ENCODE measurements around the gene CORO2A. TPM values are rescaled to one million over a fixed set of nuclear protein-coding genes. Genes with fewer than 3 reads are reported as not detected.

CORO2A gene
- total and polyA plus RNA-seq, 7 donors, result 1.2 to 39.6 (median 1.8) TPM

DNA sequence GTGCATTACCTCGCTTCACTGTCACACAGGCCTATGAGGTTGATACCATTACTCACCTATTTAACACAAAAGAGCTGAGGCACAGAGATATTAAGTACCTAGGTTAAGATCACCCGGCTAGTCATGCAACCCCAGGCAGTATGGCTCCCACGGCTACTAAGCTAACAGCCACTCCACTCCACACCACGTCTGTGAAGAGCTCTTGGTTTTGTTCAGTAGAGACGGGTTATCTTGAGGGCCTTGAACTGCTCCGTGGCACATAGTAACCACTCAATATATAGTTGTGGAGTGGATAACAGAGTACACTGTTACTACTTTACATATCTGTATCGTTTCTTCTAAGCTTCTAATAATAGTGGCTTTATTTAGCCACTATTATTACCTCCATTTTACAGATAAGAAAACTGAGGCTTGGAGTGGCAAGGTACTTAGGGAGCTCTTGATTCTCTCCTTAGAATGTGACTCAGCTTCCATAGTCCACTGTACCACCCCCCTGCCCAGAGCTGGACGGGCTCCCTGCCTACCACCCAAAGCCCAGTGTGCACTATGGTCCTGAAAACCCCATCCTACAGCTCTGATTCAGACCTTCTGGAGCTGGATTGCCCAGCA lies 1.0 kb upstream of the CORO2A start:
- Histone ChIP-seq H3K27ac (peak overlapping the region; percentile 54 to 78 (median 67)), H3K27me3 (no peaks in the 10 kb centered on the region), H3K4me3 (peak overlapping the region in 3 of 4 donors; percentile 52 to 75 (median 75)), H3K36me3 (no peaks in the 10 kb centered on the region), H3K9me3 (no peaks in the 10 kb centered on the region), H3K4me1 (peaks cover 0 to 18% (median 9%) of the 10 kb centered on the region in 4 donors)
- intact Hi-C loops (cut with DNase I), result loop anchor here (5.0 kb wide), 1 partner anchor 271 kb away; the partner anchor contains the start of gene TRMO
- no peak for TF ChIP-seq EP300 (IDR thresholded peaks at IDR 0.05)
- TF ChIP-seq POLR2AphosphoS5 (IDR thresholded peaks at IDR 0.05), result no peak
- TF ChIP-seq POLR2A (IDR thresholded peaks at IDR 0.05), result no peak
- TF ChIP-seq, protein P1, sequence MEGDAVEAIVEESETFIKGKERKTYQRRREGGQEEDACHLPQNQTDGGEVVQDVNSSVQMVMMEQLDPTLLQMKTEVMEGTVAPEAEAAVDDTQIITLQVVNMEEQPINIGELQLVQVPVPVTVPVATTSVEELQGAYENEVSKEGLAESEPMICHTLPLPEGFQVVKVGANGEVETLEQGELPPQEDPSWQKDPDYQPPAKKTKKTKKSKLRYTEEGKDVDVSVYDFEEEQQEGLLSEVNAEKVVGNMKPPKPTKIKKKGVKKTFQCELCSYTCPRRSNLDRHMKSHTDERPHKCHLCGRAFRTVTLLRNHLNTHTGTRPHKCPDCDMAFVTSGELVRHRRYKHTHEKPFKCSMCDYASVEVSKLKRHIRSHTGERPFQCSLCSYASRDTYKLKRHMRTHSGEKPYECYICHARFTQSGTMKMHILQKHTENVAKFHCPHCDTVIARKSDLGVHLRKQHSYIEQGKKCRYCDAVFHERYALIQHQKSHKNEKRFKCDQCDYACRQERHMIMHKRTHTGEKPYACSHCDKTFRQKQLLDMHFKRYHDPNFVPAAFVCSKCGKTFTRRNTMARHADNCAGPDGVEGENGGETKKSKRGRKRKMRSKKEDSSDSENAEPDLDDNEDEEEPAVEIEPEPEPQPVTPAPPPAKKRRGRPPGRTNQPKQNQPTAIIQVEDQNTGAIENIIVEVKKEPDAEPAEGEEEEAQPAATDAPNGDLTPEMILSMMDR (IDR thresholded peaks at IDR 0.05), result no peak
- WGBS, 2 donors, result 40 to 66% methylated on average over 8 of the region's 8 CpGs
- no peak for DNase-seq

DNA sequence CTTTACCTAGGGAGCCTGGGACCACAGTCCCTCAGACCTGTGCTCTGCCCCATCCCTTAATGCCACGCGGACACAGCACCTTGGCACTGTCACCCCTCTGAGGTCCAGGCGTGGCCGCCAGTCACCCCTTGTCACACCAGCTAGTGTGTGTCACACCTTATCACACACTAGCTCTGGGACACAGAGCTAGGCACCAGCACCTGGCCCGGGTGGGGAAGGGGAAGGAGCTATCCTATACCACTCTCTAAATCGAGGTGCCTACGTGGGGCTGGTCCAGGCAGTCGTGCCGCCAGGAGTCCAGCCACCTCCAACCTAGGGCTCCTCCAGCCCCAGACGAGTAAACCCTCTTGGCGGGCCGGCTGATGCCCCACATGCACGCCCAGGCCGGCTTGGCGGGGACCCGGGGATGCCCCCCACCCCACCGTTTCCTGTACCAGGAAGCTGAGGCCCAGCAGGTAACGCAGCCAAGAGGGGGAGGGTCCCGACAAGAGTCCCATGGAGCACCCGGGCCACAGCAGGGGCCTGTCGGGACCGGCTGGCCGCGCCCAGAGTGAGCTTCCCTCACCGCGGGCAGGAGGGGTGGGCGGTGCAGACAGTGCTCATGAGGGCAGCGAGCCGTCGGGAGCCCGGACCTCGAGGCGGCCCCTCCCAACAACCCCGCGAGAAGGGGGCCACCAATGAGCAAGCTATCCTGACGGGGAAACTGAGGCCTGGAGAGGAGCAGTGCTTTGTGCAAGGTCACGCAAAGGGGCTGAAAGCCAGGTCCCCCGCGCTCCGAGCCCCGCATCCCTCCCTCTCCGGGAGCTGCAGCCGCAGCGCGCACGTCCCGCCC lies 550 bp downstream of the CORO2A start:
- DNase-seq, result no peak
- peak overlapping the region in 2 of 4 donors; percentile 35 to 70 for H3K27ac ChIP-seq
- H3K9me3 ChIP-seq, result no peaks in the 10 kb centered on the region
- WGBS, 2 donors, result 5 to 10% methylated on average over 47 of the region's 47 CpGs
- peaks cover 0 to 18% (median 9%) of the 10 kb centered on the region in 4 donors for H3K4me1 ChIP-seq
- no peaks in the 10 kb centered on the region for H3K27me3 ChIP-seq
- no peaks in the 10 kb centered on the region for H3K36me3 ChIP-seq
- TF ChIP-seq POLR2A (IDR thresholded peaks at IDR 0.05), result no peak
- TF ChIP-seq, protein P1 (IDR thresholded peaks at IDR 0.05), result no peak
- intact Hi-C loops (cut with DNase I), result loop anchor here (5.0 kb wide), 1 partner anchor 270 kb away; the partner anchor contains the start of gene TRMO
- H3K4me3 ChIP-seq, result peak overlapping the region; percentile 23 to 75 (median 64)

DNA sequence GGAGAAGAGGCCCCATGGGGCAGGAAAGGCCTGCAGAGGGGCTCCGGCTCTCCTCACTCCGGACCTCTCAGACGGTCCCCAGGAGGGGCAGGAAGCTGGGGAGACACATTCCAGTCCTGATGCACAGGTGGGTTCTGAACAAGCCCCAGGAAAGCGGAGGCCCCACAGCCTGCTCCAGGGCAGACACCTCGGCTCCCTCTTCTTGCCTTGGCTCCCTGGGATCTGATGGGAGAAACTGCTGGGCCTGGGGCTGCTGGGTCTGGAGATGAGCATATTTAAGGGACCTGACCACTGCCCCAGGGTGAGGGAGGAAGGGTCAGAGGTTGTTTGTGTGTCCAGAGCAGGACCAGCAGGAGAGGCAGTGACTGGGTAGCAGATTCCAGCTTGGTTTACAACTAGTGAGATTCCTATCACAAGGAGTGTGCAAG lies 1.2 kb downstream of the CORO2A start:
- intact Hi-C loops (cut with DNase I), result loop anchor here (5.0 kb wide), 1 partner anchor 269 kb away; the partner anchor contains the start of gene TRMO

DNA sequence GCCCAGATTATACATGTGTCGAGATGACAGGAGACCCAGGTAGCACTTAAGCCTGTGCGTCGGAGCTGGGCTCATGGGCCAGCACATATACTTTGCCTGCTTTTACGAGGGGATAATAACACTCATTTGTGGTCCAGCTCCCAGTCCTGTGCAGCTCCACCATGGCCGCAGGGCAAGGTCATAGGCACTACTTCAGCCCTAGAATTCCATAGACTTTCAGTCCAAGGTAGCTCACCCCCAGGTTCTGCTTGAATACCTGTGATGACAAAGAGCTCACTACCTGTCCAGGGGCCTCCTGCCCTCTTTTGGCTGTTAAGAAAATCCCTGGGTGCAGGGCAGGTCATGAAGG lies 1.7 kb downstream of the CORO2A start:
- Histone ChIP-seq H3K36me3 (no peaks in the 10 kb centered on the region), H3K4me3 (no peak overlapping the region), H3K9me3 (no peaks in the 10 kb centered on the region), H3K27me3 (no peaks in the 10 kb centered on the region), H3K4me1 (peaks cover 0 to 18% (median 9%) of the 10 kb centered on the region in 4 donors), H3K27ac (no peak overlapping the region)
- WGBS, 2 donors, result 62 to 85% methylated on average over 5 of the region's 5 CpGs
- no peak for DNase-seq
- TF ChIP-seq, protein P1 (IDR thresholded peaks at IDR 0.05), result no peak
- TF ChIP-seq POLR2A (IDR thresholded peaks at IDR 0.05) (no peak), POLR2AphosphoS5 (IDR thresholded peaks at IDR 0.05) (no peak), EP300 (IDR thresholded peaks at IDR 0.05) (no peak)
- intact Hi-C loops (cut with DNase I), result loop anchor here (5.0 kb wide), 1 partner anchor 268 kb away; the partner anchor contains the start of gene TRMO

More for the DNA sequence above, 1.2 kb downstream of the CORO2A start:
- peaks cover 0 to 18% (median 9%) of the 10 kb centered on the region in 4 donors for H3K4me1 ChIP-seq
- H3K36me3 ChIP-seq, result no peaks in the 10 kb centered on the region
- no peak overlapping the region for H3K27ac ChIP-seq
- 87 to 88% methylated on average over 5 of the region's 5 CpGs for WGBS, 2 donors
- DNase-seq, result no peak
- H3K27me3 ChIP-seq, result no peaks in the 10 kb centered on the region
- no peak overlapping the region for H3K4me3 ChIP-seq
- TF ChIP-seq, protein P1 (IDR thresholded peaks at IDR 0.05), result no peak
- TF ChIP-seq POLR2A (IDR thresholded peaks at IDR 0.05), result no peak
- no peak for TF ChIP-seq POLR2AphosphoS5 (IDR thresholded peaks at IDR 0.05)
- no peak for TF ChIP-seq EP300 (IDR thresholded peaks at IDR 0.05)
- no peaks in the 10 kb centered on the region for H3K9me3 ChIP-seq
